DMS79 (cell line): ENCODE results near the gene HGS.
"Not testable (repeated sequence)": the region's sequence is repeated elsewhere in the genome, so short reads cannot be mapped to it uniquely, and the experiment has no call there.

Experiments used
- DNase-seq: peaks from one replicate; lab custom pipeline; 2025; lab: John Stamatoyannopoulos, UW

Gene HGS

DNA sequence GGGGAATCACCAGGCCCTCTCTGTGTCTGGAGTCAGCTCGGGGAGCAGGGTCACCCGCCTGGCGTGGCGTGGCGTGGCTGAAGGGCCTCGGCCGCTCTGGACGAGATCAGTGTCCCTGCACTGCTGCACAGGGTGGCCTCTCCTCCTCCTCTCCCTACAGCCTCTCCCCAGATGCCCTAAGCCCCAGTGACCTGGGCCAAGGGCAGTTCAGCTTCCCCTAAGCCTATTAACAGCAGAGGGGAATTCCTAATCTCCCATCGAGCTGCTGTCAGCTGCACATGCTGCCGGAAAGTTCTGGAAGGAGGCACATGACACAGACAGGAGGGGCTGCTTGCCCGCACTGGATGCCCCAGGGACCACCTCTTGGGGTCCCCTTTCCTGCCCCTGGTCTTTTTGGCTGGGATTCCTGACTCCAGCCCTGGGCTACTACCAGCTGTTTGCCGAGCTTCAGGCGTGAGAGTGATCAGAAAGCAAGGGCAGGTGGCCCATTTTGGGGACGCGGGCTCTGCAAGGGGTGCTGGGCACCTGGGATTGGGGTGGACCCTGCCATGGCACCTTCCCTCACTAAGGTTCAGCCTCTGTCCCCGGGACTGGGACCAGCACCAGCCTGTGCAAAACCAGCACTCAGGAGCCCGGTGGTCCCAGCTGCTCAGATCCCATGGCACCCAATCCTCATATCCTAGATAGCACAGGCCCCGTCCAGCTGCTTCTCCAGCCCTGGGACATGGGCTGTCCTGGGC lies 28.3 kb upstream of the HGS start:
- DNase-seq: no peak

DNA sequence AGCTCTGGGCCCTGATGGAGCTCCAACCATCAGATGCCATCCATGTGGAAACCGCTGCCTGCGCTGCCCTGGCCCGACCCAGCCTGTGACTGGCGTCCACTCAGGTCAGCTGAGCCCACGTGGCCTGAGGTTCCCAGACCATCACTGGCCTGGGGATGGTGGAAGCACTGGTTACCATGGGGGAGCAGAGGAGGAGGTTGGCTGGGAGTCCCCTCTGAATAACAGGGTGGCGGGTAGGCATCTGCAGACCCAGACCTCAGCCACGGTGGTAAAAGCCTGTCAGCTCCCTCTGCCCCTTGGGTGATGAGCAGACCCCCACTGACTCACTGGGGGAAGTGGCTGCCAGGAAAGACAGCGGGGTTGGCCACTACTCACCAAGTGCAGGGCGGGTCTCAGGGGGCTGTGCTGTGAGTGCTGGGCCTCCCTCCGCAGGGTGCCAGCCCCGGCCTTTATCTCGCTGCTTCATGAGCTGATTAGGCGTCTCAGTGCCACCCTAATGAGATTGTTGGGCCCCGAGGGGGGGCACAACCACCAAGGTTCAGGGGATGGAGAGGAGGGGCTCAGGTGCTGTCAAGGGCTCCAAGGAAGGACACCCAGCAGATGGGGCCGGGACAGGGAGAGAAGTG lies 27.6 kb upstream of the HGS start, which contains the start of gene PDE6G:
PDE6G (minus strand) TSS at position 425 of the 626 bp plus-strand sequence. CDS start 3,237 bp downstream, outside the sequence.
- DNase-seq: no peak

DNA sequence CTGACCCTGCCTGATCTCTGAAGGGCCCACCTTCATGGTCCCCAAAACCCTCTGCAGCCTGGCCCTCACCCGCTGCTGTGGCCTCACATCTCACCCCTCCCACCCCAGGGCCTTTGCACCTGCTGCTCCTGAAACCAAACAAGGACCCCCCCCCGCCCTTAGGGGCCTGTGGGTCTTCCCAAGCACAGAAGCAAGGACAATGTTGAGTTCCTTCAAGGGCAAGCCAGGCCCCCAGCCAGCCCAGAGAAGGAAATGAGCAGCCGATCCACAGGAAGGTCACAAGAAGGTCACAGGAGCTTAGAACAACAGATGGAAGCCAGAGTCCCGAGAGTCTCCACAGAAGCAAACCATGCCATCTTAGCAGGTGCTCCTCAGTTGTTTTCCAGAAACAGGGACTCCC lies 27.0 kb upstream of the HGS start:
- no peak for DNase-seq

DNA sequence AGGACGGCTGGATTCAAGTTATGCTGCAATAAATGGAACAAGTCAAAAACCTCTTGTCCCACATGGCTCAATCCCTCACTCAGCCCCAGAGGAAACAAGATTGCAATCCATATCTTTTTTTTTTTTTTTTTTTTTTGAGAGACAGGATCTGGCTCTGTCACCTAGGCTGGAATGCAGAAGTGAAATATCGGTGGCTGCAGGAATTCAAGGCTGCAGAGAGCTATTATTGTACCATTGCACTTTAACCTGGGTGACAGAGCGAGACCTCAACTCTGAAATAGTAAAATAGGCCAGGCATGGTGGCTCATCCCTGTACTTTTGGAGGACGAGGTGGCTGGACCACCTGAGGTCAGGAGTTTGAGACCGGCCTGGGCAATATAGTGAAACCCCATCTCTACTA lies 24.8 kb upstream of the HGS start:
- no peak for DNase-seq

DNA sequence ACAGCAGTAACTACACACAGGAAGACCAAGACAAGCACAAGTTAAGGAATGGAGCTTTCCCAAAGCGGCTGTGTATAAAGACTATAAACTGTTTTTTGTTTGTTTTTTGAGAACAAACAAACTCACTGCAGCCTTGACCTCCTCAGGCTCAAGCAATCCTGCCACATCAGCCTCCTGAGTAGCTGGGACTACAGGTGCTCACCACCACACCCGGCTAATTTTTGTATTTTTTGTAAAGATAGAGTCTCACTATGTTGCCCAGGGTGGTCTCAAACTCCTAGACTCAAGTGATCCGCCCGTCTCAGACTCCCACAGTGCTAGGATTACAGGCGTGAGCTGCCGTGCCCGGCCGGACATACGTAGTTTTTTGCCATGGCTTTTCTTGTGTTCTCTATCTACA lies 23.4 kb upstream of the HGS start:
- DNase-seq: no peak

DNA sequence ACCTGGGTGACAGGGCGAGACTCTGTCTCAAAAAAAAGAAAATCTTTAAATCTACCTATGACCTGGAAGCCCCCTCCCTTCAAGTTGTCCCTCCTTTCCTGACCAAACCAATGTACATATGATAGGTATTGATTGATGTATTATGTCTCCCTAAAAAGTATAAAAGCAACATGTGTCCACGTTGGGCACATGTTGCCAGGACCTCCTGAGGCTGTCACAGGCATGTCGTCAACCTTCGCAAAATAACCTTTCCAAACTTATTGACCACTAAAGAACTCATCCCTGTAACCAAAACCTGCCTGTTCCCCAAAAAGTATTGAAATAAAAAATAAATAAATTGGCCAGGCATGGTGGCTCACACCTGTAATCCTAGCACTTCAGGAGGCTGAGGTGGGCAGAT lies 21.8 kb upstream of the HGS start:
- no peak for DNase-seq

DNA sequence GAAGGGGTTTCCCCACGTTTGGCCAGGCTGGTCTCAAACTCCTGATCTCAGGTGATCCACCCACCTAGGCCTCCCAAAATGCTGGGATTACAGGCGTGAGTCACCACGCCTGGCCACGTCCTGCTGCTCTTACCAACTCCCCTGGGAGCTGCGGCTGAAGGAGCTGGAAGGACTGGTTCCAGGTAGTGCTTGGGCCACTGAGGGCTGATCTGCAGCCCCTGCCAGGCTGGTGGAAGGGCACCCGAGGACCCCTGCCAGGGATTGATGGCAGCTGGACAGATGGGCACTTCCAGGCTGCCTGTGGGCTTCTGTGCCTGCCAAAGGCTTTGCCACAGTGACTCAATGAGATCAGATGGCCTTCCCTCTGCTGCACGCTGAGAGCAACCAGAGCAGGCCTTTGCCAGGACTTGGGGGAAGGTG lies 19.8 kb upstream of the HGS start:
- no peak for DNase-seq

DNA sequence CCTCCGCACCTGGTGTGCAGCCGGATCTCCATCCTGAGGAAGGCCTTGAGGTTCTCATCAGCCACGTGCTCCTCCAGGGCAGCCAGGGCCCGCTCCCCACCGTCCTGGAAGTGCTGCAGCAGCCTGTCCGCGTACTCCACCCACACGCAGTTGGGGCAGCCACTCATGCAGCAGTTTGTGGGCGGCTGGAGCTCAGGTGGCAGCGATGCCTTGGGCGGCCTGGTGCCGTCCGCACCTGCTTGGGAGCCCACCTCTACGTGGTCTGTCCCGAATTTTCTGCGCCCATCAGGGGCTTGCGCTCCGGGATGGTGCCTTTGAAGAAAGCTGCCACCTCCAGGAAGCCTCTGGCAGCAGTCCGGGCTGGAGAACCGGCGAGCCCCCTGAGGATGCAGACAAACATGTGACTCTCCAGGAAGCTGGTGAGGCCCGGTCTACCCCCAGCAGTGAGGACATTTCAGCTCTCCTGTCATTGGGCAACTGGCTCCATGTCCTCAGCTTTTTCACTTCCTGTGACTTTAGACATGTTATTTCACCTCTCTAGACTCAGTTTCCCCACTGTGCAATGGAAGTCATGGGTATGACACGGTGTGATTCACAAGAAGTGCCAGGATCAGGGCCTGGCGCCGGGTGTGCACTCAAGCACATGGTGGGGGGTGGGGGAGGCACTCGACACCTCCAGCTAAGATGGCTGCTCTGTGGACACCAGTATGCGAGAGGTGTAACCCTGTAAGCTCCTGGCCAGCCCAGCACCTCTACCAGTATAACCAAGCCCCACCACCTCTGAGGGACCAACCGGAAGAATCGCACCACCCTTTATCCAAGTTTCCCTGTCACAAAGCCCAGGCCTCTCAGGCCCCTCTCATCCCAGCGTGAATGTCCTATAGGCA lies 18.4 kb upstream of the HGS start:
- no peak for DNase-seq

DNA sequence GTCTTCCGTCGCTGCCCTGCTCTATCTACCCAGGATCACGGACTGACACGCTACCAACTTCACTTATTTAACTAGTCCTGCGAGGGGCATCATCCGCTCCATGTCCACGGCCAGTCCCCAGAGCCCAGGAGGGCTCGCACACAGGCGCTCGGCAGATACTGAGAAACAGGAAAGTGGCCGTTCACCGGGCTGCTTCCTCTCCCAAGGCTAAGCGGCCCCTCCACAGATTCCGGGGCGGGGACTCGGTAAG lies 17.8 kb upstream of the HGS start:
- DNase-seq: no peak

DNA sequence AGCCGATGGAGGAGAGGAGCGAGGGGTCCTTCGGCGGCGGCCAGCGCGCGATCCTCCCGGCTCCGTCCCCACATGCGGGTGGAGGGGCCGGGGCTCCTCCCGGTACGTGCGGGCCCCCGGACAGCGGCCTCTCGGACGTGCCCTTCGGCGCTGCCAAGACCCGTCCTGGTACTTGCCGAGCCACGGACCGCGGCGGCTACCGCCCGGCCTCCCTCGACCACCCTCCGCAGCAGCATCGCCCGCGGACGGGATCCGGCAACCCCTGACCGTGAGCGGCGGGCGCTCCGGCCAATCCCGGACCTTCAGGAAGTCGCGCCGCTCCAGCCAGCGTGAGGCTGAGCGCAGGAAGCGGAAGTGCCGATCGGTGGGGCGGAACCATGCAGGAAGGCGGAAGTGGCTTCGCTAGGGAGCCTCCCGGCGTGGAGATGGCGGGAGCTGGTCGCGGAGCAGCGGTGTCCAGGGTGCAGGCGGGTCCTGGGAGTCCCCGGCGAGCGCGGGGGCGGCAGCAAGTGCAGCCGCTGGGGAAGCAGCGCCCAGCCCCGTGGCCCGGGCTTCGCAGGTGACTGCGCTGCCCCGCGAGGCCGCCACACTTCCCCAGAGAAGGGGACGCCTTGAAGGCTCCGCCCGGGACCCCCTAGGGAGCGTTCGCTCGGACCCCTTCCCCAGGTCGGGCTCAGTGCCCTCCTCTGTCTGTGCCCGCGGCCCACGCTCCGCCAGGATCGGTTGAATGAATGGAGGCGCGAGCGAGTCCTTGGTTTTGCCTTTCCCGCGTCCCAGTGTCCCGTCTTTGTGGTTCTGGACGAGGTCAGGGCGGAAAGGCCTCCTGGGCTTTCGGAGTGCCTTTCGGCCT lies 17.2 kb upstream of the HGS start, which contains the start of the genes CCDC137 and OXLD1:
CCDC137 (plus strand) TSS at position 396 of the 850 bp plus-strand sequence; CDS start at position 426, 30 bp downstream.
OXLD1 (minus strand) TSS at position 264 of the 850 bp plus-strand sequence; CDS start at position 236, 28 bp downstream.
- peak; percentile 50 for DNase-seq

DNA sequence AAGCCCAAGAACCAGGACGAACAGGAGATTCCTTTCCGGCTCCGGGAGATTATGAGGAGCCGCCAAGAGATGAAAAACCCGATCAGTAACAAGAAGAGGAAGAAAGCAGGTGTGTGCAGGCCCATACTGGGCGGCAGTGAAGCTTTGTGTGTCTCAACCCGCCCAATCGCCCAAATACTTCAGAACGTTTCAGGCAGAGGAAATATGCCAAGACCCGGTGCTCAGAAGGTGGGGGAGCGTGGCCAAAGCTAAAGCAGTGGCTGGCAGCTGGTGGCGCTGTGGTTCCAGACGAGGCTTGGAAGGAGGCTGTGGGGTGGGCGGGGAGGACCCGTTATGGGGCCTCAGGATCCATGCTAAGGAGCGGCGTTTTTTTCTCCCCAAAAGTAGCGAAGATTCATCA lies 16.1 kb upstream of the HGS start:
- no peak for DNase-seq

DNA sequence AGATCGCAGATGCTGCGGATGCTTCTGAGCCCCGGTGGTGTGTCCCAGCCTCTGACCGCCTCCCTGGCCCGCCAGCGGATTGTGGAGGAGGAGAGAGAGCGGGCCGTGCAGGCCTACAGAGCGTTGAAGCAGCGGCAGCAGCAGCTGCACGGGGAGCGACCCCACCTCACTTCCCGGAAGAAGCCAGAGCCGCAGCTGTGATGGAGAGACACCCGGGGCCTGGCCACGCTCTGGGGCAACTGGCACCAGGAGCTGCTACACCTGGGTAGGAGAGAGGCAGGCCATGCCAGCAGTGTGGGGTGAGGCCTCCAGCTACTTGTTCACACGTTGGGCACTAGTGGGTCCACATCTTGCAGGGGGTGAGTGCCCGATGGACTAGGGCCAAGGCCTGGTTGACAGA lies 11.3 kb upstream of the HGS start:
- DNase-seq: no peak

DNA sequence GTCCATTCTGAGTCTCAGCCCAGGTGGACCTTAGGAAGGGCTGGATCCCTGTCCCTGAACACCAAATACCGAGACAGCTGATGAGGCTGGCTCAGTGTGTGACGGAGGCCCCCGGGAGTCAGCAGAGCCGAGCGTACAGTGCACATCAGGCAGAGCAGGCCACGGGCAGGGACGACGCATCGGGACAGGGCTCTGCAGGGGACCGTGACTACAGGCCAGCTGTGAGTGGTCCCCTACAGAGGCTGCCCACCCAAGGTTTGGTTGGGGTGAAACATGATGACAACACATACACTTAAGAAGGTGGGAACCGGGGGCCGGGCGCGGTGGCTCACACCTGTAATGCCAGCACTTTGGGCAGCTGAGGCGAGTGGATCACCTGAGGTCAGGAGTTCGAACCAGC lies 10.9 kb upstream of the HGS start:
- no peak for DNase-seq

DNA sequence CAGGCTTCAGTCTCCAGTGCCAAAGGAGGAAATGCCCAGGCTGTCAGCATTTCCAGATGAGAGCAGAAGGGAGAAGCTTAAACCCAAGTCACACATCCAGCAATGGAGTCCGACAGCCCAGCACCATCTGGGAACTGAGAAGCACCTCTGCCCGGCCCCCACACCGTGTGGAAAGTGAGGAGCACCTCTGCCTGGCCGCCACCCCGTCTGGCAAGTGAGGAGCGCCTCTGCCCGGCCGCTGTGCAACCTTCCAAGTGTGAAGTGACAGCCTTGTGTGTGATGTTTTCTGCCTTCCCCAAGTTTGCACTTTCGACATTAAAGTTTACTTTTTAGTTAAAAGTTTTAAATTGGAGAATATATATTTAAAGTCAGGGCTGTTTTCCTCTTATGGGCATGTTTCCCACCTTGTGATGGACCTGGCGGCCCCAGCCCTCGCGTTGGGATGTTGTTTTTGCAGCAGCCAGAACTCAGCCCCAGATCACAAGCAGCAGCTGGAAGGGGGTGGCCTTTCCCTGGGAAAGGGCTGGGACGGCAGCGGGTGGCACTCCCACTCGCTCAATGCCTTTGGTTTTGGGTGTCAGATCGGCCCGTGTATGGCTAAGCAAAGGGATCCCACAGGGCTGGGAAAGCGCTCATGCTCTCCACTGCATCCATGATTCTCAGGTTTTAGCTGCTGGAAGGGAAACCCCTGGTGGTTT lies 10.1 kb upstream of the HGS start:
- DNase-seq: no peak

DNA sequence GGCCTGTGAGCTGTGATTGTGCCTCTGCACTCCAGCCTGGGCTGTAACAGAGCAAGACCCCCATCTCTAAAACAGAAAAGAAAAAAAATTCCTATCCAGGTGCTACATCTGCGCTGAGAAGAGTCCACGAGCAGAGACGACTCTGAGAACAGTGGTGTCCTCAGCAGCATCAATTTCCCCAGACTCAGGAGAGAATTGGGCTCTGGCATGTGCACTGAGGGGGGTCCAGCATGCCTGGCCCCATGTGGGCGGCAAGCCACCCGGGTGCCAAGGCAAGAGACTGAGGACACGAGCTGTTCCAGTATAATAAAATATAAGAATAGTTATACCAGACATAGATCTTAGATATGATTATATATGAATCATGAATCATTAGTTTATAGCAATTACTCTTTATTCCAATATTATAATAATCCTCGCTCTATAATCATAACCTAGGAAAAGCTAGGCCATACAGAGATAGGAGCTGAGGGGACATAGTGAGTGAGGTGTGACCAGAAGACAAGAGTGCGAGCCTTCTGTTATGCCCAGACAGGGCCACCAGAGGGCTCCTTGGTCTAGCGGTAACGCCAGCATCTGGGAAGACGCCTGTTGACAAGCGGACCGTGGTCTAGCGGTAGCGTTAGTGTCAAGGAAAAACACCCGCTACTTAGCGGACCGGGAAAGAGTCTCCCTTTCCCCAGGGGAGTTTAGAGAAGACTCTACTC lies 8.1 kb upstream of the HGS start:
- not testable (repeated sequence) for DNase-seq

DNA sequence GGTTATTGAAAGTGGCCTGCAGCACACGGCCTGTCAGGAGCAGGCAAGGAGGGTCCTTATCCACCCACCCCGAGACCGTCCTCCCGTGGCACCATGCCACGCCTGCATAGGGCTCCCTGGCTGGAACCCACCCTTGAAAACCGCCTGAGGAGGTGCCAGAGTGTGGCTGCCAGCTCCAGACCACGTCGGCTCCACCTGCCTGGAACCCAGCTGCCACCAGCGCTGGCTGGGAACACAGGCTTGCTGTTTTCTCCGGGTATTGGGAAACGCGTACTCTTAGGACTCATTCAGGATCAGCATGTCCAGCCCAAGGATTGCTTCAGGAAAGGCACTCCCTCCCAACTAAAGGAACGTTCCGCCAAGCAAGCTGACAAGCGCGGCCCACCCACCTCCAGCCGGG lies 6.9 kb upstream of the HGS start:
- no peak for DNase-seq

DNA sequence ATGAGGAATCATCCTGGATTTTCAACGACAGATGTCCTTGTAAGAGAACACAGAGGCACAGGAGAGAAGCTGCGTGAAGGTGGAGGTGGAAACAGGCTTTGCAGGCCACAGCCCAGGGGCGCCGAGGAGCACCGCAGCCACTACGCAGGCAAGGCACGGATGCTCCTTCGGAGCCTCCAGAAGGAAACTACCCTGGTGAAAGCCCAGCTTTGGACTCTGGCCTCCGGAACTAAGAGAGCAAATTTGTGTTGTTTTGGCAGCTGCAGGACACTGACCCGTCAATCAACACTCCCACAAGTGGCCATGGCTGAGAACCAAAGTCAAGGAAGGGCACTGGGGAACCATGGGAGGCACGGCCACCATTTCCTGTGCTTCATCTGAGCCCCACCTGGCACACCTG lies 3.7 kb upstream of the HGS start:
- no peak for DNase-seq

DNA sequence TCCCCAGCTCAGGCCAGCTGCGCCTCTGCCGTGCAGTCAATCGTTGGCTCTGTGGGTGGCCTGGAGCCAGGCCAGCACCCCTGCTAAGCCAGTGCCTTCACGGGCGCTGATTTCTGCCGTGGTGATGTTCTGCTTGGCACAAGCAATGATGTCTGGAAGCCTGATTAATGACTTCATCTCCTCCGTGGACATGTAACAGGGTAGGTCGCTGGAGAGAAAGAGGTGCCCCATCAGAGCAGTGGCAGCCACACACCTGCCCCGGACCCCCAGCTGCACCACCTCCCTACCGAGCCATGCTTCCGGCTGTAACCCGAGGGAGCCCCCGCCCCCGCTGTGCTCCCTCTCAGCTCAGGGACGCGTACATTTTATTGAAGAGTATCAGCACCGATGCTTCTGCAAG lies 2.1 kb upstream of the HGS start:
- no peak for DNase-seq

DNA sequence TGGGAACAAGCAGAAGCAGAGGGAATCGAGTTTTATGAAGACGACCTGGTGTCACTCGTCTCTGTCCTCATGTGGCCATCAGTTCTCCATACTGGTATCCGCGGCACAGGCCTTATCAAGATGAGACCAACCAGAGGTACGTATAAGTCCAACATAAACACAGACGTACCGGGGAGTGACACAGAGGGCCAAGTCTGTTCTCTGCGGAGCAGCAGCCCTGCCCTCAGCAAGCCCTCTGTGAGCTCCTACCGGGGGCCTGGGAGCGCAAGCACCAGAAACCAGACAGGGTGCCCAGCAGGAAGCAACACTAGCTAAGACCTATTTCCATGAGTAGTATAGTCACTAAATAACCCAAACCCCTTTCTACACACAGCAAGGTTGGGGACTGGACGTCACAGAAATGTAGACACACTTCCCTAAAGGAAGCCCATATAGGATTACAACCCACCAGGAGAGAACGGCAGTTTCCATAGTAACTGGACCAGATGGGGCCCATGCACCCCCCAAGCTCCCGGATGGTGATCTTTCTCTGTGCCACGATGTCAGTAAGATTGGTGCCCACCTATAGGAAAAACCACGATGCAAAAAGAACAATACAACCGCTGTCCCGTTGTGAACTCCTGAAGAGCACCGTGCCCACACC lies 1.1 kb upstream of the HGS start:
- no peak for DNase-seq

DNA sequence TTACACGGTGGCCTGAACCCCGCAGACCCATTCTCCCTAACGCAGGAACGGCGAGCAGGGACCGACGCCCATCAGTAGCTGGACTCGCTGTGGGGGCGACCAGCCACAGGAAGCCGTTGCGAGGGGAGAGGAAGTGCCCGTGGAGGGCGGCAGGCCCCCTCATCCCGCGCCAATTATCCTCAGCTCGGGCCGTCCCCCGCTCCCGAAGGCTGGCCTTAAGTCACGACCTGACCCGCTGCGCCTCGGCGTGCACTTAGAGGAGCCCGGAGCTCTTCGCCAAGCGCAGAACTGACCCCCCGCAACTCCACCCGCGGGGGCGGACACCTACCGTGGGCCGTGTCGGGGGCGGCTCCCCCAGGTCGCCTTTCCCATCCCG lies 615 bp upstream of the HGS start:
- DNase-seq: no peak
